NCI-H446 (cell line): ENCODE measurements around the gene OR2AE1.

Experiments
- DNase-seq, 2 experiments: peaks; one replicate each; lab custom pipeline; 2025; lab: John Stamatoyannopoulos, UW

The OR2AE1 gene

DNA sequence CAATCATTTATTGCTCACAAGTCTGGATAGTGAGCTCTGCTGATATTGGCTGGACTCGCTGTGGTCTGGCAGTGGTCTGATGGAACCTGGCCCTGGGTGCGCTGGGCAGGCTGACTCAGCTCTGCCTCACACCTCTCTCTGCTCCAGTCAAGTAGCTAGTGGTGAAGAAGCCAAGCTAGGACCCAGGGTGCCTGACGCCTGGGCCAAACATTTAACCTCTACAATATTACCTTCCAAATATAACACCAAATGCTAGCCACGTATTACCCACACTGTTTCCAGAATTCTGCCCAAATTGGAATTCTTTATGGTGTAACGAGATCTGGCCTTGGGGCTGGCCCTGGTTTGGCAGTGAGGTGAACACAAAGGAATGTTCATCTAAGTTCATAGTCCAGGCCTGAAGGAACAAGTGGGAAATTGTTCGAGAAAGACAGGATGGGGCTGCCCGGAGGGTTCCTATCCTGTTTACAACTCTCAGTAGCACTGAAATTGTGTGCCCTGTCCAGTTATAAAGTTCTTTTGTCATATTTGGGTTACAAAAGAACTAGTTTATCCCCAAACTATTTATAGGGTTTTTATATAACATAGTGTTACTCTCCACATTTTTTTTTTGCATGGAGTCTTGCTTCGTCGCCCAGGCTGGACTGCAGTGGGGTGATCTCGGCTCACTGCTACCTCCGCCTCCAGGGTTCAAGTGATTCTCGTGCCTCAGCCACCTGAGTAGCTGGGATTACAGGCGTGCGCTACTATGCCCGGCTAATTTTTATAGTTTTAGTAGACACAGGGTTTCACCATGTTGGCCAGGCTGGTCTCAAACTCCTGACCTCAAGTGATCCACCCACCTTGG is 16.3 kb downstream of the OR2AE1 start:
- no peak for DNase-seq

DNA sequence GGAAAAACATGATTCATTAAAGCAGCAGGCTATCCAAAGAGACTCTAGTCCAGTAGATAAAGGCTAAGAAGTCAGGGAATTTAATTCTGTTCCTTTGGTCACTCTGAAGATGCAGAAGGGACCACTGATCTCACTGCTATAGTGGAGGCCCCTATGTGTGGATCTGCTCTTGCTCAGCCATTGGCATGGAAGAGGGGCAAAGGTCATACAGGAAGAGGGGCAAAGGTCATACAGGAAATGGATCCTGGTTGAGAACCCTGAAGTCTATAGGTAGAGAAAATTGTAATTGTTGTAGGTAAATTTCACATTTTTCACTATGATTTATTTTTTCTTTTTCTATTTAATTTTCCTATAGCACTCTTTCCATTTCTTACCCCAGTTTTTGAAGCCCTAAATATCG is 21.6 kb downstream of the OR2AE1 start:
- DNase-seq, result no peak

DNA sequence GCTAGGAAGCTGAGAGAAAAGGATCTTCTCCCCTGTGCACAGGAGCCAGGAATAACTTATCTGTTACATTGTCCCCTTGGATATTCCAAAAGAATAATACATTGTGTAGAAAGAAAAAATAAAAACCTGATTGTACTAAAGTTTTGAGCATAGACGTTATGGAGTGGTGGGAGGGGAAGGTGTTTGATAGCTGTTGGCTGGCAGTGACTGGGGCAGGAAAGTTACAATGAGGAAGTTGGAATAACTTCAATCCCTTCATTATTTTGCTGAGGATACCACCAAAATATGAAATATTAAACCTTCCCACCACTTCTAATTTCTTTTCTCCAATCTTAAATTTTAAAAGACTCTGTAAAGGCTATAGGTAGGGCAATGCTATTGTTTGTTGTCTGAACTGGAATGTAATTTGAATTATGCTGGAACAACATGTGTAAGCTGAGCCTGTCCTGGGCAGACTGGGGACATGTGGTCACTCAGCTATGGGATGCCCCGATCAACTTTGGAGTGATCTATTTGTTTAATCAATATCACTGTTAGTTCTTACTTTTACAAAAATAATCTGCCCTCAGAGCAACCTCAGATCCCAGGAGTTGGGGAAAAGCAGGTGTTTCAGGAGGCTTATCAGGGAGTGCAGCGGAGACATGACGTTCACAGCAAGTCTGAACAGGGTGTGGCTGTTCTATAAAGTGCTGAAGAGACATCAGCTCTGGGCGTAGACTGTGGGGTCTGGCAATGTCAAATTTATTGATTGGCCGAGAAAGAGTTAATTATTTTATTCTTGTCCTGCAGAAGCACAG is 28.2 kb downstream of the OR2AE1 start:
- no peak for DNase-seq

DNA sequence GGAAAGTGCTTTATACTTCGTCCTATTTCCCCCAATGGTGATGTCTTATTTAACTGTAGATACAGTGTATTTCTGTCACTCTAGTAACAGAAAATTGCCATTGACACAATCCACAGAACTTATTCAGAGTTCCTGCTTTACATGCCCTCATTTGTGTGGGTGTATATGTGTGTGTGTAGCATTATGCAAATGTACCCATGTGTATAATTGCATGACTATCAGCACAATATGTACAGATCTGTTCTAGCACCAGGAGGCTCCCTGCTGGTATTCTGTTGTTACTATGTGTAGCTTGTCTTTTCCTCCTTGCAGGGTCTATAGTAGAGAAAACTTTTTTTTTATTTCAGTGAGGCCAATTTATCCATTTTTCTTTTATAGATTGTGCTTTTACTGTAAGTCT is 32.5 kb downstream of the OR2AE1 start:
- DNase-seq, result no peak

DNA sequence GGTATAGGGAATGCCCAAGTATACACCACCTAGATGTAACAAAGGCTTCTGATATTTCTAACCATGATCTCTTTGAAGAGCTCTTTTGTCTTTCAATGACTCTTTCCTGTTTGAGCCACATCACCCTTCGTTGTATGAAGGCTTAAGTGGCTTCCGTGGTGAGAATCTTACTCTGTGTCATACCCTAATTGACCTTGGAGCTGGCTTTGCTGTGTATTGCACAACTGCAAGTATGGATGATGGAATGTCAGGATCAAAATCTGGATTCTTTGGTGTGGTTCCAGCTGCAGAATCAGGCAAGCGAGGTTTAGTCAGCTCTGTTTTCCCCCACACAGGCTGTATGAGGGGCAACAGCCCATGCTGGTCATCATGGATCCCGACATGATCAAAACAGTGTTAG is 33.0 kb downstream of the OR2AE1 start:
- no peak for DNase-seq

DNA sequence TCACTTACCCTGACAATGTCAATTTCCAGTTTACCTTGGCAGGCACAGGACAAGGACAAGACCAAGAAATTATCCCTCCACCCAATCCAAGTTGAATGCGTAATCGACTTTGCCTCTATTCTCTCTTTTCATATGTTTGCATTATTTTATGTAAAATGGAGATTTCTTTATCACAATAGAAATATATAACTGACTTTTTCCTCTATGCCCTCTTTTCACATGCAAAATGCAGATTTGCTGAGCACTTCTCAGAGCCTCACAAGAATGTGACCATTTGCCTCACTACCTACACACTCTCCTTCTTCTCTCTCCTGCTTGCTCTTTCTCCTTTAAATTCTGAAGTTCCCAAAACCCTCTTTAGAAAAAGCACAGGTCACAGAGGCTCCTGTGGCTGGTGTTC is 33.9 kb downstream of the OR2AE1 start:
- no peak for DNase-seq

DNA sequence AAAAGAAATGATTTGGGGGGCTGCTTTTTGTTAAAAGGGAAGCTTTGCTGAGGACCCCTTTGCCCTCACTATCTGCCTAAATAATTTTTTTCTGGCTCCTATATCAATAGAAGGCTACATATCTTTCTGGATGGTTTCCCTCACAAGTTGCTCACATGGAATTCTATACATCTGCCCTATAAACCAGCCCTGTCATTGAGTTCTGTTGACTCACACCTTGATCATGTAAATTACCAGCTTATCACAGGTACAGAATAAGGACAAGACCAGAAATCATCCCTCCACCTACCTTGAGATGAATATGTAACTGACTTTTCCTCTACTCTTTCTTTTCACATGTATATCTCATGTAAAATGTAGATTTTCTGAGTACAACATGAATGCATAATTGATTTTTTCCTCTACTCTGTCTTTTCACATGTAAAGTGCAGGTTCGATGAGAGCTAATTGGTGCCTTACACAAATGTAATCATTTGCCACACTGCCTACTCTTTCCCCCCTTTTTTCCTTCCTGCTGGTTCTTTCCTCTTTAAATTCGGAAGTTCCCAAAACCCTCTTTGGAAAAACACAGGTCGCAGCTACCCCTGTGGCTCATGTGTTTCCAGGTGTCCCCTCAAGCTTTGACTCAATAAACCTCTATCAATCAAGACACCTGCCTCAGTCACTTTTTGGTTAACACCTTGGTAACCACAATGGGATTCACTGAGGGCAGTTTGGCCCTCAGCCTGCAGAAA is 36.5 kb downstream of the OR2AE1 start:
- DNase-seq, result no peak

DNA sequence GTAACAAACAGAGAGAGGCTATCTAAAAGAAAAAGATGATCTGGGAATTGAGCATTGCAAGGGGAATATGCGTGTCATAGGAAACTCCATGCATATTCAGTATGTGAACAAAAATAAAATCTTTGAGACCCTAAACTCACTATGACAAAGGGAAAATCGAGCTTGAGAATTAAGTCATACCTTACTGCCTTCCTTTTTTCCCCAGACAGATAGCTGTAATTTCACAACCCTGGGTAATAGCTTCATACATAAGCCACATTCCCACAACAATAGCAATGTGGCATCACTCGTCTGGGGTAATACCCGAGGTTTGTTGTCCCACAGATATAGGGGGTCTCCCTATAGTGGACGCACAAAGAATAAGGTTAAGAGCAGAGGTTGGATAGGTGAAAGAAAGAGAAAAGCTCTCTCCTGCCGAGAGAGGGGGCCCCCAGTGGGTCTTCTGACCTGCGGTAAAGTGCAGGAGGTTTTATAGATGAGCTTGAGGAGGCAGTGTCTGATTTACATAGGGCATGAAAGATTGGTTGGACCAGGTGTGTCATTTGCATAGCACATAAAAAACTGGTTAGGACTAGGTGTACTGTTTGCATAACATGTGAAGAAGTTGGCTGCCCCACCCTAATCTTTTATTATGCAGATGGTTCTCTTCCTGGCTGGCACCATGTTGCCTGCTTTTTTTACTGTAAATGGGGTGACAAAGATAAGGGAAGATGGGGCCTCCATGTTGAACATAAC is 37.4 kb downstream of the OR2AE1 start:
- DNase-seq, result no peak

DNA sequence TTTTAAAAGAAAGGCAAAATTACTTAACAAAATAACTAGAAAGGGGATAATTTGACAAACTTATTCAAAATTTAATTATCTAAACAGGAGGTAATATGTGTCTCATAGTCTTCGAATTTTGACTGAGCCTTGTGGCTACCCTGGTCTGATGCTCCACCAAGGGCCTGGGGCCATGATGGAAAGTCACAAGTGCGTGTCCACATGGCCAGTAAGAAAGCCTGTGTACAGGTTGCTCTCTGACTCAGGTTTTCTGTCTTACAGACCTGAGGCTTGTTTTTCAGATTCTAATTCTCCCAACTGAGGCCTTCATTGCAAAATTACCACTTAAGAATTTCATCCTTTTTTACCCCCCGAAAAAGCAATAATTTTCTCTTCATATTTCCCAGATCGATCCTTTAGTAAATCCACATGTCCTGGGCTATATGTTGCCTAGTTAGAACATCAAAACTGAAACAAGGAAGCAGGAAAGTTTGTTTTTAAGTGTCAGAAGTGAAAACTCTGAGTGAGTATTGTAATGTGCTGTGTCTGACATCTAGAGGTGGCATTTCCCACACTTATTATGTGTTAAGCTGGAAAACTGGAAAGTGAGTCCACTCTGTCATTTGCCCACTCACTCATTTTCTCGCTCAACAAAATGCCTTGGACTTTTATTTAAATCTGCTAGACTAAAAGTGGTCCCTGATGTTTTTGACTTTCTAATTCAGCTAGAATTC is 39.0 kb downstream of the OR2AE1 start:
- no peak for DNase-seq

DNA sequence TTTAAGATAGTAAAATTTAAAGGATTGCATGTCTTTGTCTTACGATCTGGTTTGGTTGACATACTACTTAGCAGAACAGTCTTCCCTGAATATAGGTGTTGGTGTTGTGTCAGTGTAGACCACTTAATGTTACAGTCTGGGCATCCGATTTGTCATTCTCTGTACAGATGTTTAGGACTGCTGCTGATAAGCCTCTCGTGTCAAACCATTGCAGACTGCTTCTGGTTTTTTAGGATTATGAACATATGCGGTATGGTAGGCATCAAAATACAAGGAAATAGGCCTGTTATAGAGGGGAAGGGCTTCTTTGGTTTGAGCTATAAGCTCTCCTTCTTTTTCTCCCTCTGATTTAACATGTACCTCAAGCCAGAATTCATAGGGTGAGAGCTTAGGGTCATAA is 41.6 kb downstream of the OR2AE1 start:
- DNase-seq, result no peak

DNA sequence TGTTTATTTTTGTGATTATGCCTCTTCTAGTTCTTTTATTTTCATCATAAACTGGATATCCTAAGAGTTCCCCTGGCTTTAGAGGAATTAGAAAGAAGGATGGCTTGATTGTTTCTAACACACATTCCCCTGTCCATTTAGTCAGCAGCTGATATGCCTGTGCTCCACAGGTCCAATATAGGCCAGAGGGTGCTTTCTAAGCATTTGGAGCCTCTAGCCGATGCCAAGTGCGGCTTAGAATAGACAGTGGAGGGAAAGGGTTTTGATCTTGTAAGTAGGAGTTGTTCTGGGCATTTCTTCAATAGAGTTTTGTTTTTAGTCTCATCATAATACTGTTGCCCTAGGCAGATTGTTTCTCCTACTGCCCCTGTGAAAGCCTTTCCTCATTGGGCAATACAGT is 42.5 kb downstream of the OR2AE1 start:
- no peak for DNase-seq

DNA sequence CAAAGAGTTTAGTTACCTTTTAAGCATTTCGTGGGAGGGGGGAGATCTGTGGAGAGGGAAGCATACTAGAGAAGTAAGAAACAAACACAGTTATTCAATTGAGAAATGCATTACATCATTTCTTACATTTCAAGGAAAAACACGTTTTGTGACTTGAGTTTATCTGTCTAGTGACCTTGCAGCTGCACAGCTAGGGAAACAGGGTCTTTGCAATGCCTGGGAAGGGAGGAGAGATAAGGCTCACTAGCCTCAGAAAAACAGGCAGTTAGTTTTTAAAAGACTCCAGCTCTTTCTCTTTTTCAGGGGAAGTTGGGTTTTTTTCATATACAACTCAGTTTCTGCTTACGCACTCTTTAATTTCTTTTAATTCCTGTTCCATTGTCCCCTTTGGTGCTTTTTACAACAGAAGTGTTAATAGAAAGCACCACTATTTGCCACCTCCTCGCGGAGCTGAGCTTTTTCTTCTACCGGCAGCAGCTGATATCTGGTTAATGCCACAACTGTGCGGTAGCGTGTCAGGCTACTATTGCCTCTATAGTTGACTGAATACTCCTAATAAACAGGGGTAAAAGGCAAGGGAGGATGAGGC is 43.5 kb downstream of the OR2AE1 start:
- DNase-seq, result no peak

DNA sequence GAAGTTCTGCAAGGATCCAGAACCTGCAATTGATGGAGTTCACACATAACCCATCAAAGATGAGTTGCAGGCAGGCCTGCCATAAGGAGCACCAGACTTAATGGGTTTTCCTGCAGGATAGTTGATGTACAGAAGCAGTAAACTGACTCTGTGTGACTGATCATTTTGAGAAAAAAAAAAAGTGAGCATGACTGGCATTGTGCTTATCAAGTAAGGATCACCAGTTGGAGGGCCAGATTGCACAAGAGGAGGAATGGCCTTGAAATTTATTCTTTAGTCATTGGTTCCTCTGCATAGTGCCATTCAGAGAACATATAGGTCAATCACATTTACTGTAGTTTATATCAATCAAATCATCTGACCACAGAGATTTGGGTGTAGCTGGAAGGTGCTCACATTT is 45.2 kb downstream of the OR2AE1 start:
- no peak for DNase-seq

DNA sequence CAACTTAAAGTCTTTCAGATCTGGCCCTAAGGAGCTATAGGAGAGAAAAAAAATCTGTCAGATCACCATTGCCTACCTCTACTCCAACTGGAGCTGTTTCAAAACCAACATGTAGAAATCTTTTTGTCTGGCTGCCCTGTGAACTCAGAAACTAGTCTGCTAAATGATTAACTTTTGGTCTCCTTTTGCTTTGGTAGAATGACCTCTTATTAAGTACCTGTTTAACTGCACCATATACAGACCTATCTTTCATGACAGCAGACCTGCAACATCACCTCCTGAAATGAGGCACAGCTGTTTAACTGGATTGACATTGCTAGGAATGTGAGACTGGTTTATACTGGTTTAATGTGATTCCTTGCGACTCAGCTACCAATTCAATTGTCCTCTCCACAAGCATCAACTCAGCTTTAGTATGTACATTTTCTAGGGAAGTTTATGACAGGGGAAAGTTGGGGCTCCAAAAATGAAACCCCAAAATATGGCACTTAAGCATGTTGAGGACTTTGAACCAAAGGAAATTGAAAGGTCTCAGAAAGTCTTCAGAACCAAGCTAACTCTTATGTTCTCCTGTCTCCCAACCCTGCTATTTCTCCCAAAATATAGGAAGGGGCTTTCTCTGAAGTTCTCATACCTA is 47.2 kb downstream of the OR2AE1 start:
- DNase-seq, result no peak

DNA sequence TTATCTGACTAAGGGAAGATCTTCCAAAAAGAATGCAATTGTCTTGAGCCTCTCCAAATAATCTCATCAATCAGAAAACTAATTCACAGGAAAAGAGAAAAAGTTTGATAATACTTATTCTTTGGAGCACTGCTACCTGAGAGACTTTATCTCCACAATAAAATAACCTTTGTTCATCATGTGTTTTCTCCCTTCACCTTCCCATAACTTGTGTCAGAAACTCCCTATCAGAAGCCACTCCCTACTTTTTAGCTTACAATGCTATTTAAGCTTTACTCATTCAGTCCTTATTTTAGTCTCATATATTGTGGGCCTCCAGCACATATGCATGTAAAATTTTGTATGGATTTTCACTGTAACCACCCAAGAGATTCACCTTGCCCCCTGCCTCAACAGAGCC is 48.0 kb downstream of the OR2AE1 start:
- no peak for DNase-seq

DNA sequence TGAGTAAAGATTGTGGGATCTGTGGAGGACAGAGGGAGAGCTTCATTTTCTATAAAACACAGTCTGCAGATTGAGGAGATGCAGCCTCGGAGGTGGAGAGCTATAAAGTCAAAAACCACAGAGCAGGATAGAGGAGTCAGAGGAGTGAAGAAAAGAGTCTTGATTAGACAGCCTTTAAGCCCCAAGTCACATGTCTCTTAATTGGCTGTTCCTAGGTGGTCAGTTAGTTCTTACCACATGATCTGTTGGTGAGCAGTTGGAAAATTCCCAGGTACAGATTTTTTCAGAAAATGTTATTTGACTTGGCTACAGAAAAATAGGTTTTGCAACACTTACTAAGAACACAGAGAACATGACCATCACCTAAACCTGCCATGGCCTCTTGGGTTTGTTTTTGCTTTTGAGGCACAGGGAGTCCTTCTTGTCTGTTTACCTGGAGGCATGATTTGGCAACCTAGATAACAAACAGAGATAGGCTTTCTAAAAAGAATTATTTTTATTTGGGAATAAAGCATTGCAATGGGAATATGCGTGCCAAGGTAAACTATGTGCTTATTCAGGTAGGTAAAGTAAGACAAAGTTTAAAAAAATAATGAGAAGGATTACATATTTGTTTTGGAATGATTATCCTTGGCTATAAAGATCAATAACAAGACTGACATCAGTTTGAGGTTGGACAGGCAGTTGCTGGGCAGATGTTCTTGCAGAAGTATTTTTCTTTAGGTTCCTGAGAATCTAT is 49.6 kb downstream of the OR2AE1 start:
- DNase-seq, result no peak
